Gastroesophageal sphincter (tissue), 4 donors: Measurements from ENCODE around the gene SMARCA4. TPM values are rescaled to one million over a fixed set of nuclear protein-coding genes. Genes with fewer than 3 reads are reported as not detected.
"Not testable (repeated sequence)": the region's sequence is repeated elsewhere in the genome, so short reads cannot be mapped to it uniquely, and the experiment has no call there.

Source experiments
- ATAC-seq: fragments of 150-250 bp; one replicate; pipeline ENCODE4 v1.9.1; 2016; ENCODE audit warnings: mild to moderate bottlenecking, moderate library complexity
- H3K27ac ChIP-seq, 4 donors: fragments of 200-600 bp; sonication (generic) in 3 of 4; 1 replicate in 3 of 4; 2 replicates in 1 of 4; pipeline ENCODE4 v1.5.1; 2016 to 2019
- H3K27me3 ChIP-seq: fragments of 200-600 bp; sonication (generic); one replicate; pipeline ENCODE4 v1.5.1; 2019
- H3K36me3 ChIP-seq, 2 donors: fragments of 200-600 bp; sonication (generic); one replicate each; pipeline ENCODE4 v1.5.1; 2019; ENCODE audit warnings: control low read depth in 1 of 2
- H3K4me1 ChIP-seq, 3 donors: fragments of 200-600 bp; sonication (generic); 1 replicate in 2 of 3; 2 replicates in 1 of 3; pipeline ENCODE4 v1.5.1; 2016 to 2019; ENCODE audit warnings: control low read depth in 2 of 3
- H3K4me3 ChIP-seq, 2 donors: fragments of 200-600 bp; sonication (generic); one replicate each; pipeline ENCODE4 v1.5.1; 2019; ENCODE audit warnings: mild to moderate bottlenecking in 1 of 2, moderate library complexity in 1 of 2
- H3K9me3 ChIP-seq, 3 donors: fragments of 200-600 bp; sonication (generic); one replicate each; pipeline ENCODE4 v1.5.1; 2017 to 2019; ENCODE audit warnings: control low read depth in 2 of 3
- CTCF ChIP-seq, 4 experiments: fragments of 200-600 bp in 2 of 4; fragments of 450-650 bp in 2 of 4; sonication (generic) in 1 of 4; IDR thresholded peaks; one replicate each; pipeline ENCODE4 v1.5.1; 2017 to 2019; ENCODE audit warnings: antibody characterized with exemption in 4 of 4, mild to moderate bottlenecking in 2 of 4, moderate library complexity in 2 of 4
- EP300 ChIP-seq: sonication (generic); formaldehyde crosslinking; IDR thresholded peaks from one replicate; pipeline ENCODE4 v1.6.1; 2017; ENCODE audit warnings: antibody characterized with exemption, mild to moderate bottlenecking
- POLR2A ChIP-seq, 2 donors: fragments of 450-650 bp; IDR thresholded peaks; one replicate each; pipeline ENCODE4 v1.6.1; 2017; ENCODE audit warnings: antibody characterized with exemption in 2 of 2, mild to moderate bottlenecking in 2 of 2, moderate library complexity in 1 of 2
- POLR2AphosphoS5 ChIP-seq: sonication (generic); formaldehyde crosslinking; IDR thresholded peaks from one replicate; pipeline ENCODE4 v1.6.1; 2017; ENCODE audit warnings: antibody characterized with exemption
- WGBS, 2 donors: methylation state at CpG; one replicate each; pipeline ENCODE4 v1.1.5; 2018; ENCODE audit warnings: low coverage in 1 of 2; 5-methylcytosine and 5-hydroxymethylcytosine counted together
- total RNA-seq, 4 donors: library from RNA; depleted of rRNA; stranded (reverse); fragments of >200 nt; gene quantifications; one replicate each; pipeline ENCODE4 v1.1.0, GENCODE V29; 2016

SMARCA4 gene
- total RNA-seq, 4 donors from 2014 or later: 37.8 to 77.9 (median 51.1) TPM

- ATAC-seq: no peak
- Histone ChIP-seq H3K4me3 (no peak overlapping the region), H3K4me1 (peaks cover 0 to 2% (median 0%) of the 10 kb centered on the region in 3 donors), H3K27me3 (no peaks in the 10 kb centered on the region), H3K9me3 (no peaks in the 10 kb centered on the region), H3K27ac (no peak overlapping the region), H3K36me3 (peaks cover 0 to 17% of the 10 kb centered on the region in 2 donors)
- TF ChIP-seq CTCF (IDR thresholded peaks at IDR 0.05) (no peak), POLR2A (IDR thresholded peaks at IDR 0.05) (no peak), EP300 (no peak), POLR2AphosphoS5 (no peak)
- WGBS, 2 donors: 78 to 94% methylated on average over 2 to 4 of the region's 4 CpGs
These were observed 109.3 kb downstream of the SMARCA4 start for GRCh38 chr19:11070123-11070522.

GRCh38 chr19:11073568-11073967 is 112.7 kb downstream of the SMARCA4 start:
- Histone ChIP-seq H3K27me3 (no peaks in the 10 kb centered on the region), H3K9me3 (no peaks in the 10 kb centered on the region), H3K4me3 (no peak overlapping the region), H3K36me3 (no peaks in the 10 kb centered on the region), H3K4me1 (peaks cover 0 to 5% (median 0%) of the 10 kb centered on the region in 3 donors), H3K27ac (no peak overlapping the region)
- 84 to 89% methylated on average over 3 to 8 of the region's 9 CpGs for WGBS, 2 donors
- ATAC-seq: no peak
- no peak for TF ChIP-seq CTCF (IDR thresholded peaks at IDR 0.05)
- TF ChIP-seq EP300: no peak
- no peak for TF ChIP-seq POLR2A (IDR thresholded peaks at IDR 0.05)
- no peak for TF ChIP-seq POLR2AphosphoS5

- H3K27me3 ChIP-seq, H3K27ac ChIP-seq, H3K4me1 ChIP-seq, H3K9me3 ChIP-seq, H3K36me3 ChIP-seq, H3K4me3 ChIP-seq, ATAC-seq: not testable (repeated sequence)
- WGBS, 2 donors: 97 to 100% methylated on average over 5 to 9 of the region's 9 CpGs
These were observed 116.0 kb downstream of the SMARCA4 start for GRCh38 chr19:11076792-11077191.

- Histone ChIP-seq H3K9me3 (no peaks in the 10 kb centered on the region), H3K27me3 (no peaks in the 10 kb centered on the region), H3K36me3 (no peaks in the 10 kb centered on the region), H3K4me3 (no peak overlapping the region), H3K27ac (no peak overlapping the region), H3K4me1 (peaks cover 0 to 11% (median 0%) of the 10 kb centered on the region in 3 donors)
- no peak for TF ChIP-seq POLR2AphosphoS5
- no peak for TF ChIP-seq EP300
- no peak for TF ChIP-seq POLR2A (IDR thresholded peaks at IDR 0.05)
- TF ChIP-seq CTCF (IDR thresholded peaks at IDR 0.05): no peak
- no peak for ATAC-seq
- WGBS, 2 donors: 96 to 100% methylated on average over 3 to 5 of the region's 11 CpGs
These were observed 118.1 kb downstream of the SMARCA4 start for GRCh38 chr19:11078893-11079292.

GRCh38 chr19:11079999-11080398 is 119.2 kb downstream of the SMARCA4 start:
- H3K4me1 ChIP-seq: peaks cover 0 to 22% (median 4%) of the 10 kb centered on the region in 3 donors
- TF ChIP-seq POLR2A (IDR thresholded peaks at IDR 0.05) (no peak), POLR2AphosphoS5 (no peak), CTCF (IDR thresholded peaks at IDR 0.05) (no peak), EP300 (no peak)
- no peak for ATAC-seq
- H3K27me3 ChIP-seq: no peaks in the 10 kb centered on the region
- H3K4me3 ChIP-seq: no peak overlapping the region
- H3K27ac ChIP-seq: no peak overlapping the region
- no peaks in the 10 kb centered on the region for H3K9me3 ChIP-seq
- H3K36me3 ChIP-seq: no peaks in the 10 kb centered on the region
- 84 to 88% methylated on average over 8 to 9 of the region's 9 CpGs for WGBS, 2 donors
